ENCODE results near the gene SCAPER.
"Not testable (repeated sequence)": the region's sequence is repeated elsewhere in the genome, so short reads cannot be mapped to it uniquely, and the experiment has no call there.

The SCAPER gene

DNA sequence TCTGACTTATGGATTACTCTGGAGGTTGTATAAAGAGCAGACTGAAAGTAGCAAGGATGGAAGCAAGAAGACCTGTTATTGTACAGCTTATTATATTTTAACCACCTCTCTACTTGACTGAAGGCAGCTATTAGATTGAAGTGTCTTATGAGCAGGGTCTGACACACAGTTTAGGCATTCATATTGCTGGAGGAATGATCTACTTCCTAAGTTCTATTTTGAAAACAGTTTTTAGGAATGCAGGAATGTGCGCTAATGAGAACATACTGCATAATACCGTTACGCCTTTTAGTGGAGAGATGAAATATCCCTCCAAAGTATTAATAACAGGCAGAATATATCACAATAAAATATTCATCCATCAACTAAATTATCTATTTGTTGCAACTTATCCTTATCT is 375.2 kb downstream of the SCAPER start:
- Histone ChIP-seq H3K4me1 (ENCODE audit: control insufficient read depth, insufficient read depth, low read length) (peaks cover 10% of the 10 kb centered on the region), H3K9me3 (ENCODE audit: control insufficient read depth, low read length) (no peaks in the 10 kb centered on the region), H3K27me3 (ENCODE audit: control insufficient read depth, insufficient read depth, low read length) (no peaks in the 10 kb centered on the region), H3K9ac (ENCODE audit: low read length) (no peak overlapping the region), H3K36me3 (ENCODE audit: control insufficient read depth, insufficient read depth, low read length) (no peaks in the 10 kb centered on the region), H3K4me3 (ENCODE audit: low read length) (no peak overlapping the region)

- no peaks in the 10 kb centered on the region for H3K27me3 ChIP-seq (ENCODE audit: control insufficient read depth, insufficient read depth, low read length)
- no peak overlapping the region for H3K9ac ChIP-seq (ENCODE audit: low read length)
- H3K4me1 ChIP-seq (ENCODE audit: control insufficient read depth, insufficient read depth, low read length): no peaks in the 10 kb centered on the region
- H3K36me3 ChIP-seq (ENCODE audit: control insufficient read depth, insufficient read depth, low read length): no peaks in the 10 kb centered on the region
- no peak overlapping the region for H3K4me3 ChIP-seq (ENCODE audit: low read length)
- H3K9me3 ChIP-seq (ENCODE audit: control insufficient read depth, low read length): no peaks in the 10 kb centered on the region
These were observed 379.0 kb downstream of the SCAPER start for GRCh38 chr15:76526111-76526510.

DNA sequence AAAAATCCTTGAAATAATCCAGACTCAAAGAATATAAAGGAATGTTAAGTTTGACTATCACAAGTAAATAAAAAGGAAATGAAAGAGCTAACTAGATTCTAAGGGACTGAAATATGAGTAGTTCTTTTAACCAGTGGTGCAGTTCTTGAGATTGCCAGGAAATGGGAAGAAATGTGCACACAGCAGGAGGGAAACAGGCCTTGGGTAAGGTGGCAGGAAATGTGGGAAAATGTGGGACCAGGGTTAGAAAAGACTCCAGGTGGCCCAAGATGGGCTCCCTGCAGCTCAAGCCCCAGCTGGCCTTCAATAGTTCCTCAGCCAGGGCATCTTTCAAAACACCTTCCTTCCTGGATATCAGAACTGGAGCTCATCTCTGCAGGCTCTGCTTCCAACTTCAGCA is 387.2 kb downstream of the SCAPER start:
- Histone ChIP-seq H3K4me3 (ENCODE audit: low read length) (no peak overlapping the region), H3K36me3 (ENCODE audit: control insufficient read depth, insufficient read depth, low read length) (no peaks in the 10 kb centered on the region), H3K9ac (ENCODE audit: low read length) (no peak overlapping the region), H3K27me3 (ENCODE audit: control insufficient read depth, insufficient read depth, low read length) (no peaks in the 10 kb centered on the region), H3K9me3 (ENCODE audit: control insufficient read depth, low read length) (no peaks in the 10 kb centered on the region), H3K4me1 (ENCODE audit: control insufficient read depth, insufficient read depth, low read length) (peaks cover 7% of the 10 kb centered on the region)

GRCh38 chr15:76514282-76514681 is 390.9 kb downstream of the SCAPER start:
- Histone ChIP-seq H3K27me3 (ENCODE audit: control insufficient read depth, insufficient read depth, low read length) (no peaks in the 10 kb centered on the region), H3K4me3 (ENCODE audit: low read length) (no peak overlapping the region), H3K36me3 (ENCODE audit: control insufficient read depth, insufficient read depth, low read length) (no peaks in the 10 kb centered on the region), H3K9ac (ENCODE audit: low read length) (no peak overlapping the region), H3K4me1 (ENCODE audit: control insufficient read depth, insufficient read depth, low read length) (peaks cover 7% of the 10 kb centered on the region), H3K9me3 (ENCODE audit: control insufficient read depth, low read length) (no peaks in the 10 kb centered on the region)

GRCh38 chr15:76512971-76513370 is 392.2 kb downstream of the SCAPER start:
- no peak overlapping the region for H3K9ac ChIP-seq (ENCODE audit: low read length)
- H3K27me3 ChIP-seq (ENCODE audit: control insufficient read depth, insufficient read depth, low read length): no peaks in the 10 kb centered on the region
- no peak overlapping the region for H3K4me3 ChIP-seq (ENCODE audit: low read length)
- no peaks in the 10 kb centered on the region for H3K36me3 ChIP-seq (ENCODE audit: control insufficient read depth, insufficient read depth, low read length)
- no peaks in the 10 kb centered on the region for H3K9me3 ChIP-seq (ENCODE audit: control insufficient read depth, low read length)
- peaks cover 7% of the 10 kb centered on the region for H3K4me1 ChIP-seq (ENCODE audit: control insufficient read depth, insufficient read depth, low read length)

GRCh38 chr15:76510663-76511062 is 394.5 kb downstream of the SCAPER start:
- H3K9me3 ChIP-seq (ENCODE audit: control insufficient read depth, low read length); H3K36me3 ChIP-seq (ENCODE audit: control insufficient read depth, insufficient read depth, low read length); H3K27me3 ChIP-seq (ENCODE audit: control insufficient read depth, insufficient read depth, low read length); H3K4me3 ChIP-seq (ENCODE audit: low read length); H3K4me1 ChIP-seq (ENCODE audit: control insufficient read depth, insufficient read depth, low read length); H3K9ac ChIP-seq (ENCODE audit: low read length): not testable (repeated sequence)

DNA sequence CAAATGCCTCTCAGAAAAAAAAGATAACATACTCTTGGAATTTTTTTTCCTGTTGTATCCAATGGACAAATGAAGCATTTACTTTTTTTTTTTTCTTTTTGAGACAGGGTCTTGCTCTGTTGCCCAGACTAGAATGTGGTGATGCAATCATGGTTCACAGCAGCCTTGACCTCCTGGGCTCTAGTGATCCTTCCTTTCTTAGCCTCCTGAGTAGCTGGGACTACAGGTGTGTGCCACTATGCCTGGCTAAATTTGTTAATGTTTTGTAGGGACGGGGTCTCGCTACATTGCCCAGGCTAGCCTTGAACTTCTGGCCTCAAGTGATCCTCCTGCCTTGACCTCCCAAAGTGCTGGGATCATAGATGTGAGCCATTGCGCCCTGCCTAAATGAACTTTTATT is 401.3 kb downstream of the SCAPER start:
- H3K9ac ChIP-seq (ENCODE audit: low read length): no peak overlapping the region
- H3K9me3 ChIP-seq (ENCODE audit: control insufficient read depth, low read length): no peaks in the 10 kb centered on the region
- H3K4me1 ChIP-seq (ENCODE audit: control insufficient read depth, insufficient read depth, low read length): no peaks in the 10 kb centered on the region

GRCh38 chr15:76503121-76503520 is 402.0 kb downstream of the SCAPER start:
- H3K36me3 ChIP-seq (ENCODE audit: control insufficient read depth, insufficient read depth, low read length): no peaks in the 10 kb centered on the region

More for the DNA sequence above, 401.3 kb downstream of the SCAPER start:
- Histone ChIP-seq H3K4me3 (ENCODE audit: low read length) (no peak overlapping the region), H3K36me3 (ENCODE audit: control insufficient read depth, insufficient read depth, low read length) (no peaks in the 10 kb centered on the region), H3K27me3 (ENCODE audit: control insufficient read depth, insufficient read depth, low read length) (no peaks in the 10 kb centered on the region)

GRCh38 chr15:76502678-76503077 is 402.5 kb downstream of the SCAPER start:
- Histone ChIP-seq H3K4me3 (ENCODE audit: low read length) (no peak overlapping the region), H3K9ac (ENCODE audit: low read length) (no peak overlapping the region), H3K9me3 (ENCODE audit: control insufficient read depth, low read length) (no peaks in the 10 kb centered on the region), H3K4me1 (ENCODE audit: control insufficient read depth, insufficient read depth, low read length) (no peaks in the 10 kb centered on the region), H3K27me3 (ENCODE audit: control insufficient read depth, insufficient read depth, low read length) (no peaks in the 10 kb centered on the region), H3K36me3 (ENCODE audit: control insufficient read depth, insufficient read depth, low read length) (no peaks in the 10 kb centered on the region)

More at GRCh38 chr15:76503121-76503520, 402.0 kb downstream of the SCAPER start:
- H3K27me3 ChIP-seq (ENCODE audit: control insufficient read depth, insufficient read depth, low read length): no peaks in the 10 kb centered on the region
- no peaks in the 10 kb centered on the region for H3K9me3 ChIP-seq (ENCODE audit: control insufficient read depth, low read length)
- no peaks in the 10 kb centered on the region for H3K4me1 ChIP-seq (ENCODE audit: control insufficient read depth, insufficient read depth, low read length)
- no peak overlapping the region for H3K4me3 ChIP-seq (ENCODE audit: low read length)
- no peak overlapping the region for H3K9ac ChIP-seq (ENCODE audit: low read length)

GRCh38 chr15:76502185-76502584 is 403.0 kb downstream of the SCAPER start:
- not testable (repeated sequence) for H3K4me1 ChIP-seq (ENCODE audit: control insufficient read depth, insufficient read depth, low read length); H3K4me3 ChIP-seq (ENCODE audit: low read length); H3K9me3 ChIP-seq (ENCODE audit: control insufficient read depth, low read length); H3K27me3 ChIP-seq (ENCODE audit: control insufficient read depth, insufficient read depth, low read length); H3K9ac ChIP-seq (ENCODE audit: low read length); H3K36me3 ChIP-seq (ENCODE audit: control insufficient read depth, insufficient read depth, low read length)

GRCh38 chr15:76501726-76502125 is 403.4 kb downstream of the SCAPER start:
- Histone ChIP-seq H3K9me3 (ENCODE audit: control insufficient read depth, low read length) (no peaks in the 10 kb centered on the region), H3K36me3 (ENCODE audit: control insufficient read depth, insufficient read depth, low read length) (no peaks in the 10 kb centered on the region)

GRCh38 chr15:76501011-76501410 is 404.1 kb downstream of the SCAPER start:
- Histone ChIP-seq H3K4me3 (ENCODE audit: low read length) (no peak overlapping the region), H3K36me3 (ENCODE audit: control insufficient read depth, insufficient read depth, low read length) (no peaks in the 10 kb centered on the region), H3K27me3 (ENCODE audit: control insufficient read depth, insufficient read depth, low read length) (no peaks in the 10 kb centered on the region), H3K9ac (ENCODE audit: low read length) (no peak overlapping the region), H3K9me3 (ENCODE audit: control insufficient read depth, low read length) (no peaks in the 10 kb centered on the region), H3K4me1 (ENCODE audit: control insufficient read depth, insufficient read depth, low read length) (no peaks in the 10 kb centered on the region)

More at GRCh38 chr15:76501726-76502125, 403.4 kb downstream of the SCAPER start:
- Histone ChIP-seq H3K4me3 (ENCODE audit: low read length) (no peak overlapping the region), H3K9ac (ENCODE audit: low read length) (no peak overlapping the region), H3K4me1 (ENCODE audit: control insufficient read depth, insufficient read depth, low read length) (no peaks in the 10 kb centered on the region), H3K27me3 (ENCODE audit: control insufficient read depth, insufficient read depth, low read length) (no peaks in the 10 kb centered on the region)

DNA sequence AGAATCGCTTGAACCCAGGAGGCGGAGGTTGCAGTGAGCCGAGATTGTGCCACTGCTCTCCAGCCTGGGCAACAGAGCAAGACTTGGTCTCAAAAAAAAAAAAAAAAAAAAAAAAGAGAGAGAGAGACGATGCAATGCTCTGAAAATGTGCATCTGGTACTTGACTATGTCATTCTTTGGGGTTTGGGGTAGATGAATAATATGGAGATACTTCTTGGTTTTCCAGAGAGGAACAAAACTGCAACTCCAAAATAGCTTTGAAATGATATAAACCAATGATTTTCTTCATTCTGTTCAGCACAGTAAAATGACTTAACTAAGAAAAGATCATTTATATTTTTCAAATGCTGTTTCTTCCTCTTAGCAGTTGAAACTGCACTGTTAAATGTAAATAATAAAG is 409.7 kb downstream of the SCAPER start:
- H3K4me1 ChIP-seq (ENCODE audit: control insufficient read depth, insufficient read depth, low read length): no peaks in the 10 kb centered on the region
- no peak overlapping the region for H3K4me3 ChIP-seq (ENCODE audit: low read length)
- H3K9ac ChIP-seq (ENCODE audit: low read length): no peak overlapping the region
- no peaks in the 10 kb centered on the region for H3K27me3 ChIP-seq (ENCODE audit: control insufficient read depth, insufficient read depth, low read length)
- no peaks in the 10 kb centered on the region for H3K36me3 ChIP-seq (ENCODE audit: control insufficient read depth, insufficient read depth, low read length)
- H3K9me3 ChIP-seq (ENCODE audit: control insufficient read depth, low read length): no peaks in the 10 kb centered on the region

All from mucosa of stomach (tissue), 1 donor.